22Rv1 (cell line): ENCODE results near the gene SLC43A2.

ENCODE experiments used
- CTCF ChIP-seq: fragments of 450-650 bp; IDR thresholded peaks from 2 replicates; pipeline ENCODE4 v1.5.1; 2017; ENCODE audit warnings: mild to moderate bottlenecking
- ZFX ChIP-seq: fragments of 450-650 bp; IDR thresholded peaks from 2 replicates; pipeline ENCODE4 v1.6.1; 2017; ENCODE audit warnings: antibody characterized with exemption, borderline replicate concordance

- no peak for TF ChIP-seq CTCF
- TF ChIP-seq ZFX: no peak
Observed at GRCh38 chr17:1639549-1640180, 11.0 kb upstream of the SLC43A2 start.
